ENCODE data around the gene CUL3. TPM values are rescaled to one million over a fixed set of nuclear protein-coding genes. Genes with fewer than 3 reads are reported as not detected.

Gene CUL3
- total and polyA plus RNA-seq, 2 experiments from 2014 or later: 86.0 to 125 TPM

DNA sequence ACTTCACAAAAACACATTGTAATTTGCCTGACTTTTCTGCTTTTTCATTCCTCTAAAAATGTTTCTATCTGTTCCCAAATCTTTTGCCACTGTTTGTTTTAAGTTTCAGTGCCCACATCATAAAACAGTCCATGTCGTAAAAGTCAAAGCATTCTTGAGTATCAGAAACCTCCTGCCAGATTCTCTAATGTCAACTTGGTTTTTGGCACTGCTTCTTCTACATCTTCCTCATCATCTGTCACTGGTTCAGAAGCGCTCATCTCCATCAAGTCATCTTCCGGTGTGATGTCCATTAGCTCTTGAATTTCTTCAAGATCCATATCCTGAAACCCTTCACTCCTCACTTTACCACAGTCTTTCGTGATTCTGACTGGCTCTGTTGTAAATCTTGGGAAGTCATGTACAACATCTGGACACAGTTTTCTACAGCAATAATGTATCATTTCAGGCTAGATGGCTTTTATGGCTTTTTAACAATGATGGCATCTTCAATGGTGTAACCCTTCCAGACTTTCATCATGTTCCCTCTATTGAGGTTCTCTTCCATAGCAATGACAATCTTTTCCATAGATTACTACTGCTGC, 19.6 kb downstream of the CUL3 start:
- H3K36me3 ChIP-seq (ENCODE audit: insufficient read depth): no peaks in the 10 kb centered on the region
- H3K4me1 Mint-ChIP-seq: peaks cover 18% of the 10 kb centered on the region
- no peak for TF ChIP-seq STAT1 (IDR thresholded peaks at IDR 0.05; ENCODE audit: unreplicated experiment)
- TF ChIP-seq, protein P1, sequence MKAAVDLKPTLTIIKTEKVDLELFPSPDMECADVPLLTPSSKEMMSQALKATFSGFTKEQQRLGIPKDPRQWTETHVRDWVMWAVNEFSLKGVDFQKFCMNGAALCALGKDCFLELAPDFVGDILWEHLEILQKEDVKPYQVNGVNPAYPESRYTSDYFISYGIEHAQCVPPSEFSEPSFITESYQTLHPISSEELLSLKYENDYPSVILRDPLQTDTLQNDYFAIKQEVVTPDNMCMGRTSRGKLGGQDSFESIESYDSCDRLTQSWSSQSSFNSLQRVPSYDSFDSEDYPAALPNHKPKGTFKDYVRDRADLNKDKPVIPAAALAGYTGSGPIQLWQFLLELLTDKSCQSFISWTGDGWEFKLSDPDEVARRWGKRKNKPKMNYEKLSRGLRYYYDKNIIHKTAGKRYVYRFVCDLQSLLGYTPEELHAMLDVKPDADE (IDR thresholded peaks at IDR 0.05): no peak
- TF ChIP-seq ZNF331 (CRISPR knock-in tag; IDR thresholded peaks at IDR 0.05; ENCODE audit: low read depth): no peak
- TF ChIP-seq EZH2phosphoT487 (IDR thresholded peaks at IDR 0.05; ENCODE audit: unreplicated experiment): no peak
- no peak for TF ChIP-seq NANOG (IDR thresholded peaks at IDR 0.05; ENCODE audit: borderline replicate concordance)
- no peak for TF ChIP-seq CREB1 (CRISPR knock-in tag; IDR thresholded peaks at IDR 0.05; ENCODE audit: low read depth)
- TF ChIP-seq, protein P2, sequence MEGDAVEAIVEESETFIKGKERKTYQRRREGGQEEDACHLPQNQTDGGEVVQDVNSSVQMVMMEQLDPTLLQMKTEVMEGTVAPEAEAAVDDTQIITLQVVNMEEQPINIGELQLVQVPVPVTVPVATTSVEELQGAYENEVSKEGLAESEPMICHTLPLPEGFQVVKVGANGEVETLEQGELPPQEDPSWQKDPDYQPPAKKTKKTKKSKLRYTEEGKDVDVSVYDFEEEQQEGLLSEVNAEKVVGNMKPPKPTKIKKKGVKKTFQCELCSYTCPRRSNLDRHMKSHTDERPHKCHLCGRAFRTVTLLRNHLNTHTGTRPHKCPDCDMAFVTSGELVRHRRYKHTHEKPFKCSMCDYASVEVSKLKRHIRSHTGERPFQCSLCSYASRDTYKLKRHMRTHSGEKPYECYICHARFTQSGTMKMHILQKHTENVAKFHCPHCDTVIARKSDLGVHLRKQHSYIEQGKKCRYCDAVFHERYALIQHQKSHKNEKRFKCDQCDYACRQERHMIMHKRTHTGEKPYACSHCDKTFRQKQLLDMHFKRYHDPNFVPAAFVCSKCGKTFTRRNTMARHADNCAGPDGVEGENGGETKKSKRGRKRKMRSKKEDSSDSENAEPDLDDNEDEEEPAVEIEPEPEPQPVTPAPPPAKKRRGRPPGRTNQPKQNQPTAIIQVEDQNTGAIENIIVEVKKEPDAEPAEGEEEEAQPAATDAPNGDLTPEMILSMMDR (conservative IDR thresholded peaks at IDR 0.05; ENCODE audit: low read depth in 2 of 2): no peak
- TF ChIP-seq, protein P3, sequence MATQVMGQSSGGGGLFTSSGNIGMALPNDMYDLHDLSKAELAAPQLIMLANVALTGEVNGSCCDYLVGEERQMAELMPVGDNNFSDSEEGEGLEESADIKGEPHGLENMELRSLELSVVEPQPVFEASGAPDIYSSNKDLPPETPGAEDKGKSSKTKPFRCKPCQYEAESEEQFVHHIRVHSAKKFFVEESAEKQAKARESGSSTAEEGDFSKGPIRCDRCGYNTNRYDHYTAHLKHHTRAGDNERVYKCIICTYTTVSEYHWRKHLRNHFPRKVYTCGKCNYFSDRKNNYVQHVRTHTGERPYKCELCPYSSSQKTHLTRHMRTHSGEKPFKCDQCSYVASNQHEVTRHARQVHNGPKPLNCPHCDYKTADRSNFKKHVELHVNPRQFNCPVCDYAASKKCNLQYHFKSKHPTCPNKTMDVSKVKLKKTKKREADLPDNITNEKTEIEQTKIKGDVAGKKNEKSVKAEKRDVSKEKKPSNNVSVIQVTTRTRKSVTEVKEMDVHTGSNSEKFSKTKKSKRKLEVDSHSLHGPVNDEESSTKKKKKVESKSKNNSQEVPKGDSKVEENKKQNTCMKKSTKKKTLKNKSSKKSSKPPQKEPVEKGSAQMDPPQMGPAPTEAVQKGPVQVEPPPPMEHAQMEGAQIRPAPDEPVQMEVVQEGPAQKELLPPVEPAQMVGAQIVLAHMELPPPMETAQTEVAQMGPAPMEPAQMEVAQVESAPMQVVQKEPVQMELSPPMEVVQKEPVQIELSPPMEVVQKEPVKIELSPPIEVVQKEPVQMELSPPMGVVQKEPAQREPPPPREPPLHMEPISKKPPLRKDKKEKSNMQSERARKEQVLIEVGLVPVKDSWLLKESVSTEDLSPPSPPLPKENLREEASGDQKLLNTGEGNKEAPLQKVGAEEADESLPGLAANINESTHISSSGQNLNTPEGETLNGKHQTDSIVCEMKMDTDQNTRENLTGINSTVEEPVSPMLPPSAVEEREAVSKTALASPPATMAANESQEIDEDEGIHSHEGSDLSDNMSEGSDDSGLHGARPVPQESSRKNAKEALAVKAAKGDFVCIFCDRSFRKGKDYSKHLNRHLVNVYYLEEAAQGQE (IDR thresholded peaks at IDR 0.05; ENCODE audit: unreplicated experiment): no peak
- TF ChIP-seq JUNB (IDR thresholded peaks at IDR 0.05; ENCODE audit: unreplicated experiment): no peak
- DNase-seq (ENCODE audit: low spot score) (no peak), ATAC-seq (no peak)
- H3K36me3 Mint-ChIP-seq (ENCODE audit: low read depth): peaks cover 14% of the 10 kb centered on the region; the same call in 2 of the 3 replicates
- no peaks in the 10 kb centered on the region for H3K27me3 ChIP-seq (ENCODE audit: insufficient read depth)
- no peak overlapping the region for H3K27ac Mint-ChIP-seq
- no peak overlapping the region for H3K4me3 ChIP-seq
- no peaks in the 10 kb centered on the region for H3F3A ChIP-seq (replicated peaks; ENCODE audit: low read depth)
- peaks cover 69% of the 10 kb centered on the region for H4K20me1 ChIP-seq (replicated peaks; ENCODE audit: insufficient read depth)
- H2AFZ ChIP-seq: no peak overlapping the region
- H3K9me2 ChIP-seq (ENCODE audit: insufficient read depth): no peaks in the 10 kb centered on the region
- H3K9me3 Mint-ChIP-seq: no peaks in the 10 kb centered on the region
- peaks cover 100% of the 10 kb centered on the region for H3K79me2 ChIP-seq (replicated peaks; ENCODE audit: insufficient read depth)
- H3K4me2 ChIP-seq: no peak overlapping the region
- H3K27ac ChIP-seq (ENCODE audit: low read depth): no peak overlapping the region
- H3K27me3 Mint-ChIP-seq (ENCODE audit: insufficient read depth, low read depth, poor library complexity): no peaks in the 10 kb centered on the region
- H3K4me3 Mint-ChIP-seq: no peak overlapping the region
- peaks cover 16% of the 10 kb centered on the region for H3K4me1 ChIP-seq (ENCODE audit: insufficient read depth)

Data from GM23338 (cell line).